HG02970 (cell line): ENCODE results near the gene COX20.
"Not testable (repeated sequence)": the region's sequence is repeated elsewhere in the genome, so short reads cannot be mapped to it uniquely, and the experiment has no call there.

Experiments
- ATAC-seq: cut with Tn5 transposase; IDR thresholded peaks from one replicate; pipeline ENCODE4 v1.9.1; 2021; ENCODE audit warnings: mild to moderate bottlenecking, moderate library complexity, moderate number of reproducible peaks; ENCODE audit not compliant: unreplicated experiment, low FRiP score

The COX20 gene, protein sequence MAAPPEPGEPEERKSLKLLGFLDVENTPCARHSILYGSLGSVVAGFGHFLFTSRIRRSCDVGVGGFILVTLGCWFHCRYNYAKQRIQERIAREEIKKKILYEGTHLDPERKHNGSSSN

DNA sequence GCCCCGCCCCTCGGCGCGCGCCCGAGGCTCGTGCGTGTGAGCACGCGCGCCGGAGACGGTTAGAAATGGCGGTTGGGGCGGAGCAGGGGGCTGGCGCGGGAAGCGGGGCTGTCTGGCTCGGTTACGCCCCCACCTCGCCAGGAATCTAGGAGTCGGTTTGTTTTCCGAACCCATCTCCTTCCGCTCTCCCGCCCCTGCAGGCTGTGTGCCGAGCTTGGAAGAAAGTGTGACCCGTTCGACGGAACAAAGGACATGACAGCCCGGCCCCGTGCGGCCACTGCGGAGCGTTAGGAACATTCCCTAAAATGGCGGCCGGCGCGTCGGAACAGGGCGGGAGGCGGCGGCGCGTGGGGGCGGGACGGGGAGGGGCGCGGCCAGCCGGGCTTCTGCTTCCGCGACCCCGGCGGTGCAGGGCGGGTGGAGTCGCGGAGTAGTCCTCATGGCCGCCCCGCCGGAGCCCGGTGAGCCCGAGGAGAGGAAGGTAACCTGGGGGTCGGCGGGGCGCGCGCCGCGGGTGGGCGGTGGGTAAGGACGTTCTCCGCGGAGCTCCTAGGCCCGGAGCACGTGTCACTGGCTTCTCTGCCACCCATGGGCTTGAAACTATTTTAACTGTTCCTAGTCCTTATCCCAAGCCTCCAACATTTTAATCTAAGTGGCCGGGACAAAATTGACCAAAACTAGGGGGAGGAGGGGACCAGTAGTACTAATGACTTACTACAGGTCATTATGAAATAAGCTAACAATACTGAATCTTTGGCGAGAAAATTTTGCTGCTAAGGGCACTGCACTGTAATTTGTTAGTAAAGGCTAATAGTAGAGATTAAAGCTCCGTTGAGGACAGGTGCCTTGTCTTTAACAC is at the start of gene COX20:
Gene COX20 (plus strand): TSS at position 383 of the 859 bp plus-strand sequence. CDS start 57 bp downstream, at position 440.
- ATAC-seq, result peak; percentile 69

DNA sequence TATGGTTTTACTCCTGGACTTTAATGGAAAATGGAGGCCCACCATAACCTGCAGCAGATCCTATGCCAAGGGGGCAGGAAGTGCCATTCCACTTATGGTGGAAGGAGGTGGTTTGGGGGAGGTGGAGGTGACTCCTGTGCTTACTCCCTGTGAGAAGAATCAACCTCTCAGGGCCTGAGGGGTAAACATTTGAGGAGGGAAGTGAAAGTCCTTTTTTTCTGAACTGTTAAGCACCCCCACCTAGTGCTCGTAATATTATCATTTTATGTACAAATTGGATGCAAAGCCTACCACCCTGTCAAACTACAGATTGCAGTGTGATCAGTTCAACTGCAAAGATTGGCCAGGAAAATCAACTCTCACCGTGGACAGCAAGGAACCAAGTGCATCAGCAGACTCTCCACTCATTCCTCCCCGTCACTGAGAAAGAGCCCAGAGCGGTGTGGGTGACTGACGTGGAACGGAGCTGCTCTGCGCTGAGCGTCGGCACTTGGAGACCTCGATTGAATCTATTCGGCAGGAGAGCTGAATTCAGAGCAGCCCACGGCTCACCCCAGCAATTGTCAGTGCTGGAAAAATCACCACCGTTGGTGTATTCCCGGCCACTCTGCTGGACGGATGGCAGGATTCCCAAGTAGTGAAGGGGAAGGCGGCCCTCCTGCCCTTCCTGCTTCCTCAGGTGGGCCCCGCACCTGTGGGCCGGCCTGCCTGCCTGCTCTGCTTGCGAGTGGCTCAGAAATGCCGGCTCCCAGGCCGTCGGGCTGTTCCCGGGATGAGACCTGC is 46.8 kb upstream of the COX20 start:
- ATAC-seq, result no peak

GRCh38 chr1:244789276-244789580 is 46.2 kb upstream of the COX20 start:
- ATAC-seq, result no peak

- ATAC-seq, result no peak
Observed at GRCh38 chr1:244789731-244790130, 45.7 kb upstream of the COX20 start.

DNA sequence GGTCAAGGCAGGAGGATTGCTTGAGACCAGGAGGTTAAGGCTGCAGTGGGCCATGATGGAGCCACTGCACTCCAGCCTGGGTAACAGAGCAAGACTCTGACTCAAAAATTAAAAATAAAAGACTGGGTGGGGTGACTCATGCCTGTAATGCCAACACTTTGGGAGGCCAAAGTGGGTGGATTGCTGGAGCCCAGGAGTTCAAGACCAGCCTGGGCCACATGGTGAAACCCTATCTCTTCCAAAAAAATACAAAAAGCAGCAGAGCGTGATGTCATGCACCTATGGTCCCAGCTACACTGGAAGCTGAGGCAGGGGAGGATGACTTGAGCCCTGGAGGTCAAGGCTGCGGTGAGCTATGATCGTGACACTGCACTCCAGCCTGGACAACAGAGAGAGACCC is 44.4 kb upstream of the COX20 start:
- ATAC-seq, result no peak

DNA sequence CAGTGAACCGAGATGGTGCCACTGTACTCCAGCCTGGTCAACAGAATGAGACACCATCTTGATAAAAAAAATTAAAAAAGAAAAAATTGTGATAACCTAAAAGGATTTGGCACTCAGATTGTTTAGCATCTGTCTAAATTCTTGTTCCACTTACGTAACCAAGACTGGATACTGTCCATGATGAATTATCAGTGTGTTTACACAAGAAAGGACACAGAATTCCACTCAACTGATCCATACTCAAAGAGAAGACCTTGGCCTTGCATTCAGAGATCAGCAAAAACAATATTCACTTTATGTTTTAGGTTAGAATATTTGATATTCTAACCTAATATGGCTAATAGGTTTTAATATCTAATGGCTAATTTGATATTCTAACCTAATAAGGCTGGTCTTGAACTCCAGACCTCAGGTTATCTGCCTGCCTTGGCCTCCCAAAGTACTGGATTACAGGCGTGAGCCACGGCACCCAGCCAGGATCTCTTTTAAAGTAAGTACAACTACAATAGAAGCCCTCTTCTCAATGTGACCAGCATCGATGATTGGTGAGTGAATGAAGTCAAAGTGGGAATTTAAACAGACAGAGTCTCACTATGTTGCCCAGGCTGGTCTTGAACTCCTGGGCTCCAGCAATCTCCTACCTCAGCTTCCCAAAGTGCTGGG is 43.1 kb upstream of the COX20 start:
- ATAC-seq, result no peak

GRCh38 chr1:244794071-244794470 is 41.4 kb upstream of the COX20 start:
- no peak for ATAC-seq

- ATAC-seq, result not testable (repeated sequence)
Observed at GRCh38 chr1:244794516-244794915, 40.9 kb upstream of the COX20 start.

DNA sequence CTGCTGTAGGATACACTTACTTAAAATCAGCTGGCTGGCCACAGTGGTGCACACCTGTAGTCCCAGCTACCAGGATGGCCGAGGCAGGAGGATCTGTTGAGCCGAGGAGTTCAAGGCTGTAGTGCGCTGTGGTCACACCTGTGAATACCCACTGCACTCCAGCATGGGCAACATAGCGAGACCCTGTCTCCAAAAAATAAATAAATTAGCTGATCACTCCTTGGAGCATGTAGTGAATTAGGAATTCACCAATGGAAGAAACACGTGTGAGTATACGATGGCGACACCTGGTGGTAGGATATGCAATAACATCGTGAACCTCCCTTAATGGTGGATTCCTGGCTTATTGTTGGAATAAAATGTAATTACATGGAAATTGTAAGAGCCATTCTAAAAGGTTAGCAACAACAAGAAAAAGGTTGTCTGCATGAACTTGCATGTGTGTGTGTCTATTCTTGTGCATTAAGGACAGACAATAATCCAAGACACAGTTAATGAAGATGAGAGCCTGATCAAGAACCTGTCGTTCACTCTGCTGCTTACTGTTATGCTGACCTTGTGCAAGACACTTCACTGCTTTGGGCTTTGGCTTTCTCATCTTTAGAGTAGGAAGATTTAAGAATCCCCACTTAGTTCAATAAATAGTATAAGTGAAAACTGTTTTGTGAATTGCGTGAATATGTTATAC is 38.6 kb upstream of the COX20 start:
- no peak for ATAC-seq

DNA sequence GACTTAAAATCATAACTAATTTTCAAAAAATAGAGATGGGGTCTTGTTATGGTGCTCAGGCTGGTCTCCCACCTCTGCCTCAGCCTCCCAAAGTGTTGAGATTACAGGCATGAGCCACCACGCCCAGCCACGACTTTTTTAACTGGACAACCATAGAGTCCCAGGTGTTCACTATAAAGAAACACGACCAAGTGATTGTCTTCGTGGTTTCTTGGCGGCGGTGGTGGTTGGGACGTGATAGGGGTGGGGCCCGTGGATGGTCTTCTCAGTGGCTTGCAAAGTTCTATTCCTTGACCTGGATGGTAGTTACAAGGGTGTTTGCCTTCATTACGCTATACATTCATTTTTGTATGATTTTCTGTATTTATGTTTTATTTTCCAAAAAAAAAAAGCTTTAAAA is 34.6 kb upstream of the COX20 start:
- ATAC-seq, result no peak

DNA sequence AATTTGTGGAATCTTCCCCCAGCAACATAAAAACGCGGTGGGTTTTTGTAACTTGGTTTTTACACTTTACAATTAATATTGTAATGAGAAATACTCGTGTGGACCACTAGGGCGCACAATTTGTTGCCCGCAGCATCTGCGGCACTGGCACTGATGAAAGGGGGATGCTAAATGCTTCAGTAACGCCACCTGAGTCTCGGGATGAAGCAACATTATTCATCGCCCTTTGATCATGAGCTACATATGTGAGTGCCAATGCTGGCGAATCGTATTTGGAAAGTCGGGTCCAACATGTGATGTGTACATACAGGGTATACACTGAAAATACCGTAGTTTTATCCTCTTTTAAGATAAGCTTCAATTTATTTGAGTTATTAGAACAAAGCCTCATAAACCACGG is 34.2 kb upstream of the COX20 start:
- no peak for ATAC-seq

DNA sequence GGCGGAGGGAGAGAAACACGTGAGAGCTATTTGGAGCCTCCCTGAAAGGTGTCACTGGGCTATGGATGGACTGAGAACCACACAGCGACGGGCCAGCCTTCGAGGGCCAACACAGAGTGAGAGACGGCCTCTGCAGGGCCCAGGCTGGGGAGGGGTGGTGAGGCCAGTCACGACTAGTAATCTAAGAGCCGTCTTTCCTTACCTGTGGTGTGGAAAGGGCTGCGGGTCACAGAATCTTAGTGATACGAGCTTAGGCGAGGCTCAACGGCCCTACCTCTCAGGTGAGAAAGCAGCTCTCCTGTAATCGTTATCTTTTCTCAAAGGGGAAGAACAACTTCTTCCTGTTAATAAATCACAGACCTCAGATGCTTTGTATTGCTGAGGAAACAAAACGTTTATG is 33.4 kb upstream of the COX20 start:
- no peak for ATAC-seq

GRCh38 chr1:244802556-244803239 is 32.8 kb upstream of the COX20 start:
- no peak for ATAC-seq

DNA sequence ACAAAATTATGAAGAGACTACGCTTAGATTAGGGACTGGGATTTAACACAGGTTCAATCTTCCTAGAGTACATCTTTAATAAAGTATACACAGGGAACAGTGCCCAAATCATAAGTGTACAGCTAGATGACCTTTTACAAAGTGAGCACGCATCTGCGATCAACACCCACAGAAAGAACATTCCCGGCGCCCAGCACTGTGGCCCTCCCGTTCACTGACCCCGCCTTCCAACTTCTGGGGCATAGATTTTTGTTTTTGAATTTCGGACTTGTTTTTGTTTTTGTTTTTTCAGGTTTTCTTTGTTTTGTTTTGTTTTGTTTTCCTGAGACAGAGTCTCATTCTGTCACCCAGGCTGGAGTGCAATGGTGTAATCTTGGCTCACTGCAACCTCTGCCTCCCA is 30.6 kb upstream of the COX20 start:
- ATAC-seq, result no peak

DNA sequence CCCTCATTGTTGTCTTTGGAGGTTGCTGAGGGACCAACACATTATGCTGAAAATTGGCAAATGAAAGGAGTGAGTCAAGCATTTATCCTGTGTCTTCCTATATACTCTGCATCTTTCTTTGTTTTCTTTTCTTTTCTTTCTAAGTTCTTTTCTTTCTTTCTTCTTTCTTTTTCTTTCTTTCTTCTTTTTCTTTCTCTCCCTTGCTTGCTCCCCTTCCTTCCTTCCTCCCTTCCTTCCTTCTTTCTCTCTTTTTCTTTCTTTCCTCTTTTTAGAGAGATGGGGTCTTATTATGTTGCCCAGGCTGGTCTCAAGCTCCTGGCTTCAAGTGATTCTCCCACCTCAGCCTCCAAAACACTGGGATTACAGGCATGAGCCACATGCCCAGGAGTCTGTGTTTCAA is 28.3 kb upstream of the COX20 start:
- no peak for ATAC-seq

- ATAC-seq, result no peak
Observed at GRCh38 chr1:244810221-244810620, 25.2 kb upstream of the COX20 start.

- no peak for ATAC-seq
Observed at GRCh38 chr1:244813327-244813726, 22.1 kb upstream of the COX20 start.

GRCh38 chr1:244815600-244816099 is 19.8 kb upstream of the COX20 start:
- no peak for ATAC-seq

DNA sequence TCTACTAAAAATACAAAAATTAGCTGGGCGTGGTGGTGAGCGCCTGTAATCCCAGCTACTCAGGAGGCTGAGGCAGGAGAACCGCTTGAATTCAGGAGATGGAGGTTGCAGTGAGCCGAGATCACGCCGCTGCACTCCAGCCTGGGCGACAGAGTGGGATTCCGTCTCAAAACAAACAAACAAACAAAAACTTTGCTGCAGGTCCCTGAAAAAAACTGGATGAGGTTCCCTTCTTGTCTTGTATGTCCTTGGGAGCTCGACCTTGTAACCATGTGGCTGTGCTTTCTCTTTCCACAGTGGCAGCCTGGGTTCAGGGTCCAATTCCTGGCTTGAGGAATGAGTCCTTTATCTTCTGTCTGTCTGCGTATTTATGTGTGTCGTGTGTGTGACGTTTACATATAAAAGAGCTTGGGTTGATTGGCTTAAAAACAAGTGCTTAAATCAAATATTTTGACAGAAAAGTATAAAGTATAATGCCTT is 18.0 kb upstream of the COX20 start:
- no peak for ATAC-seq

DNA sequence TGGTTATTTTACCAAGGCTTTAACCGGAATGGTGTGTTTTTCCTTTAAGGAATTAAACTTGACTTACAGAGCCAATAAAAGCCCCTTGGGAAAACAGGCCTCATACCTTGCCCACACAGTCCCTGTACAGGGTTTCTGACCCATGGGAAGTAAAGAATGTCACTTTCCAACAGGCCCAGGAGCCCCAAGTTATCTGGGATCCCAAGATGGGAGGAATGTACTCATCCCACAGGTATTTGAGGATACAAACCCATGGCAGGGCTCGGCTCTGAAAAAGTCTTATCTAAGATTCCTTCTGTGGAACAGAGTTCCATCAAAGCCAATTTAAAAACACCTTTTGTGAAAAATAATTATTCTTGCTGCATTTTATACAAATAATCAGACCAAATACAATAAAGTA is 15.3 kb upstream of the COX20 start:
- ATAC-seq, result no peak
